GM18502 (cell line): ENCODE results near the gene STK32B.

Source experiments
- ATAC-seq: cut with Tn5 transposase; IDR thresholded peaks from one replicate; pipeline ENCODE4 v1.9.1; 2021; ENCODE audit warnings: mild to moderate bottlenecking; ENCODE audit not compliant: unreplicated experiment, poor library complexity

Gene STK32B

GRCh38 chr4:5029447-5029846 is 21.8 kb upstream of the STK32B start:
- ATAC-seq: no peak

- no peak for ATAC-seq
Observed at GRCh38 chr4:5030221-5030620, 21.1 kb upstream of the STK32B start.

GRCh38 chr4:5030927-5031326 is 20.4 kb upstream of the STK32B start:
- no peak for ATAC-seq

- no peak for ATAC-seq
Observed at GRCh38 chr4:5032813-5033212, 18.5 kb upstream of the STK32B start.

- ATAC-seq: peak; percentile 45
Observed at GRCh38 chr4:5033281-5033841, 17.9 kb upstream of the STK32B start.

GRCh38 chr4:5034206-5034605 is 17.1 kb upstream of the STK32B start:
- no peak for ATAC-seq

GRCh38 chr4:5036239-5036638 is 15.0 kb upstream of the STK32B start:
- no peak for ATAC-seq

DNA sequence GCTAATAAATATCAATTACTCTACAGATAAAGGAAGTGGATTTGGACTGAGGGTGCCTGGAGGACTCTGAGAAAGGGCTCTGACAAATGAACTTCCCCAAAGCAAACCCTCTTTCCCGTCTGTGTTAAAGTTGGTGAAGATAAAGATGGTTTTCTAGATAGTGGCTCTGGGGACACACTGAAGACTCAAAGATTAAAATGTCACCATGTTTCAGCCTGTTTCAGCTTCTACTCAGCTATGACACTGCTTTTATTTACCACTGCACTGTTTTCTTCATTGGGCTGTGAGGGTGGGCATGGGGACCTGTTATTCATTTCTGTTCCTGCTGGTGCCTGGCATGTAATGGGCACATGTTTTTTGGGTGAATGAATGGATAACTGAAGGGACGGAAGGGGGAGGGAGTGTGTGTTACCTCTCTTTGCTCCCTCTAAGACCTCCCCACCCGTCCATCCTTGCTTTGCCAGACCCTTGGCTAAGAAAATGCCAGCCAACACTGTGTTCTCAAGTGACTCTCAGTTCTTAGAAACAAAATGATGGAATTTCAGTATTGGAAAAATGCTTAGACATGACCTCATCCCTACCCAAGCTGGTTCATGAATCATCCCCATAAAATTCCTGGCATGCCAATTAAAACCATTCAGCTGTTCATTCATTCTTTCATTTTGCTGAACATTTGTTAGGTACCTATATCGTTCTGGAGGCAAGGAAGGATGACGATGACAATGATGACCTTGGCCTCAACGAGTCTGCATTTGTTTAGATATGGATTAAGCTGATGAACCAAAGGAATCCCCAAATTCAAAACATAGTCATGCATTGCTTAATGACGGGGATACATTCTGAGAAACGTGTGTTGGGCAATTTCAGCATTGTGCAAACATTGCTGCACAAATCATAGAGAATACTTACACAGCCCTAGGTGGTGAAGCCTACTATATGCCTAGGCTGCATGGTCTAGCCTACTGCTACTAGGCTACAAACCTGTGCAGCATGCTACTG is 13.4 kb upstream of the STK32B start:
- ATAC-seq: no peak

DNA sequence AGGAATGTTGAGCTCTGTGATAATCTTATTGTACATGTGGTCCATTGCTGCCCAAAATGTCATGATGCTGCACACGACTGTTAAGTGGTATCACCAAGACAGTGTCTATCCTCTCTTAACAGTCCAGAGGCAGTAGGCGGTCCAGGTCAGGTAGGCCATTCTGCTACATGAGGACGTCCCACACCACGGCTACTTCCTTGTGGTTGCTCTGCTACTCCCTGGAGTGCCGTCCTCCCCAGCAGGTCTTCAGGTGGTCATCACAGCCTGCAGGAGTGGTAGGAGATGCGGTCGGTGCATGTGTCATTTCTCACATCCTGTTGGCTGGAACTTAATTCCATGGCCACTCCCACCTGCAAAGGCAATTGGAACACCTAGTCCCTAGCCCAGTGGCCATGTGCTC is 11.5 kb upstream of the STK32B start:
- ATAC-seq: no peak

DNA sequence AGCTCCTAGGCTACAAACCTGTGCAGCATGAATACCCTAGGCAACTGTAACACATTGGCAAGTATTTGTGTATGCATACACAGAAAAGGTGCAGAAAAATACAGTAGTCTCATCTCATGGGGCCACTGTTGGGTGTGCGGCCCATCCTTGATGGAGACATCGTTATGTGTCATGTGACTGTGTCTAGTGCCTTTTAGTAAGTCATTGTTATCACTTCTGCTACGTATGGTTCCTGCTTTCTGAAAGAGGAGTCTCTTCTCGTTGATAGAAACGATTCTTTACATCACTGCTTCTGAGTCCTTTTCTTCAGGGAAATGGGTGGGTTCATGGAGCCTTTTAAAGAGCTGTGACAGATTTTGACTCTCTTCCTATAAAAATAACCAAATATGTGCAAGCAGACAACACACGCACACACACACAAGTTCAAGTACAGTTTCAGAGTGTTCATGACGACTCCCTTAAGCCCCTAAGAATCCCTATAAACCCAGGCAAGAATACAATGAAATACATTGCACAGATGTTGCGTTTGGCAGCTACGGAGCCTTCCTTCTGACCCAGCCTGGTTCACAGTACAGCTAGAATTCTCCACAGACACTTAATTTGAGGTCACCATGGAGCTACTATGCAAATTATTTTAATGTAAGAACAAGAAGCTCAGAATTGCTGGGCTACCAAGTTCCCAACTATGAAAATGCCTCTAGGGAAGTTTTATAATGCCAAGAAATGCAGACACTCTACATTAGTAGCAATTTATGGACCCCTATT is 10.2 kb upstream of the STK32B start:
- ATAC-seq: no peak

- no peak for ATAC-seq
Observed at GRCh38 chr4:5041699-5042098, 9.6 kb upstream of the STK32B start.

GRCh38 chr4:5043579-5043978 is 7.7 kb upstream of the STK32B start:
- no peak for ATAC-seq

DNA sequence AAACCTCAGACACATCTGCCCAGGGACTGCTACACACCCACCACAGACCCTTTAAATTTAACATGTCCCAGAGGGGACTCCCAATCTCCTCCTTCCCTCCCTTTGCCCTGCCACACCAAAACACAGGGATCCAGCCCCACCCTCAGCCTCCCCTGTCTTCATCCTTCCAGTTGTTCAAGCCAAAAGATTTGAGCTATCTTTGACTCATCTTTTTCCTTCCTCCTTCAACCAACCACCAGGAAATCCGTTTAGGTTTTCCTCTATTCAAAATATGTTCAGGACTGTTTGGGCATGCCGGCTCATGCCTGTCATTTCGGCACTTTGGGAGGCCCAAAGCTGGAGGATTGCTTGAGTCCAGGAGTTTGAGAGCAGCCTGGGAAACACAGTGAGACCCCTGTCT is 6.9 kb upstream of the STK32B start:
- ATAC-seq: no peak

- no peak for ATAC-seq
Observed at GRCh38 chr4:5045097-5045496, 6.2 kb upstream of the STK32B start.

GRCh38 chr4:5048721-5049120 is 2.6 kb upstream of the STK32B start:
- ATAC-seq: no peak

GRCh38 chr4:5050520-5051277 is 581 bp upstream of the STK32B start:
- ATAC-seq: peak; percentile 63

- ATAC-seq: no peak
Observed at GRCh38 chr4:5052204-5052702, 973 bp downstream of the STK32B start.

DNA sequence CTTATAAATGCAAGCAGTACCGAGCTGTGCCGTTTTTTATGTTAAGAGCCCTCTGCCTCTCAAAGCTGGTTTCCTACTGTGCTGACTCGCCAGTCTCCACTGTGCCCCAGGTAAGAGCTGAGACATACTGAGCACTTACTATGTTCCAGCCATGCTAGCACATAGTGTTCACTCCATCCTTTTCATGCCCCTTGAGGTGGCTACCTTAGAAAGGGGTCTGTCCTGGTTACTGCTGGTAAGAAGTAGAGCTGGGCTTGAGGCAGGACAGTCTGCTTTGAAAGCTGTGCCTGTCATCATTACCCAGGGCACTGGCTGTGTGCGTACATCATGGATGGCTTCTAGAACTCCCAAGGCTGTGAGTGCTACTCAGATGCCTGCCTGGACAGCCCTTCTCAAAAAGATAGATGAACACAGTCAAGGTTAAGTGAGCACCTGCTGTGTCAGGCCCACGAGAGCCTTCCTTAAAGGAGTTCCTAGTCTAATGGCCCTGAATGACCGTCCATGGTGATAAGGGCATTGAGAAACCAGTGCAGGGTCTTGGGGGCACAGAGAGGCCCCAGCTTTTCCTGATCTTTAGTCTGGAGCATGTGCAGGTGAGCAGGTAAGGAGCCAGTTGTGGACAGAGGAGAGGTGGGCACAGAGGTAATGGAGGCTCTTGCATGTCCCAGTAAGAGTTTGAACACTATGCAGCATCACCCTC is 1.6 kb downstream of the STK32B start:
- no peak for ATAC-seq

DNA sequence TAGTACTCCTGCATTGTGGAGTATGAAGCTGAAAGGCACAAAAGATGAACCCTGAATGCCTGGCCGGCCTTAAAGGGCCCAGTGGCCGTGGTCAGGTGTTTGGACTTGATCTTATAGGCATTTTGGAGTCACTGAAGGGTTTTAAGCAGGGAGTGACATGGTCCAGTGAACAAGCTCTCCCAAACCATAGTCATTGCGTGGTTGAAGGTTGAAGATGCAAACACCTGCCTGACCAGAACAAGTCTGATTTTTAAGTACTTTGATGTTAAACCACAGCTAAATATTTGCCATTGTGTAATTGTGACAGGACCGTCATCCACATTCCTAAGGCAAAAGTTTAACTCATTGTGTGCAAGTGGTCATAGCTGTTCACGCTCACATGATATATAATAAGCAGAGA is 3.3 kb downstream of the STK32B start:
- no peak for ATAC-seq

- no peak for ATAC-seq
Observed at GRCh38 chr4:5055411-5055810, 4.1 kb downstream of the STK32B start.
